ENCODE data around the gene ANKRD2. TPM values are rescaled to one million over a fixed set of nuclear protein-coding genes. Genes with fewer than 3 reads are reported as not detected.
"Not testable (repeated sequence)": the region's sequence is repeated elsewhere in the genome, so short reads cannot be mapped to it uniquely, and the experiment has no call there.

Gene ANKRD2
- total RNA-seq, 1 experiment from 2014 or later, result not detected

- H3K4me1 ChIP-seq (ENCODE audit: low read length); H3K27ac ChIP-seq (ENCODE audit: low read length); H3K9me2 ChIP-seq (replicated peaks; ENCODE audit: insufficient read depth, low read length); H3K9me3 ChIP-seq (ENCODE audit: low read length); H3K27me3 ChIP-seq (ENCODE audit: low read length); H3K4me3 ChIP-seq (ENCODE audit: low read length); H4K20me1 ChIP-seq (ENCODE audit: insufficient read depth, low read depth, low read length); H2AFZ ChIP-seq (ENCODE audit: low read length); DNase-seq; H3K79me2 ChIP-seq (ENCODE audit: low read length); H3K9ac ChIP-seq (ENCODE audit: low read length); H3K36me3 ChIP-seq (ENCODE audit: insufficient read depth, low read length); H3K4me2 ChIP-seq (ENCODE audit: low read depth, low read length, poor library complexity, severe bottlenecking): not testable (repeated sequence)
Observed at GRCh38 chr10:97562329-97562728, 10.2 kb upstream of the ANKRD2 start.

- H3K9me2 ChIP-seq (replicated peaks; ENCODE audit: insufficient read depth, low read length), result no peaks in the 10 kb centered on the region
- H2AFZ ChIP-seq (ENCODE audit: low read length), result no peak overlapping the region
Observed at GRCh38 chr10:97563337-97563736, 9.2 kb upstream of the ANKRD2 start.

GRCh38 chr10:97564776-97565175 is 7.8 kb upstream of the ANKRD2 start:
- H3K79me2 ChIP-seq (ENCODE audit: low read length), result no peaks in the 10 kb centered on the region
- no peak overlapping the region for H3K27ac ChIP-seq (ENCODE audit: low read length)
- no peaks in the 10 kb centered on the region for H3K9me2 ChIP-seq (replicated peaks; ENCODE audit: insufficient read depth, low read length)
- H3K4me3 ChIP-seq (ENCODE audit: low read length), result no peak overlapping the region
- no peaks in the 10 kb centered on the region for H3K27me3 ChIP-seq (ENCODE audit: low read length)
- H3K9ac ChIP-seq (ENCODE audit: low read length), result no peak overlapping the region
- no peaks in the 10 kb centered on the region for H3K4me1 ChIP-seq (ENCODE audit: low read length)
- H2AFZ ChIP-seq (ENCODE audit: low read length), result no peak overlapping the region
- no peak overlapping the region for H3K4me2 ChIP-seq (ENCODE audit: low read depth, low read length, poor library complexity, severe bottlenecking)
- H4K20me1 ChIP-seq (ENCODE audit: insufficient read depth, low read depth, low read length), result no peaks in the 10 kb centered on the region
- no peaks in the 10 kb centered on the region for H3K9me3 ChIP-seq (ENCODE audit: low read length)
- no peak for DNase-seq
- H3K36me3 ChIP-seq (ENCODE audit: insufficient read depth, low read length), result no peaks in the 10 kb centered on the region

More at GRCh38 chr10:97563337-97563736, 9.2 kb upstream of the ANKRD2 start:
- H3K9me3 ChIP-seq (ENCODE audit: low read length), result no peaks in the 10 kb centered on the region
- no peaks in the 10 kb centered on the region for H3K27me3 ChIP-seq (ENCODE audit: low read length)
- H3K4me2 ChIP-seq (ENCODE audit: low read depth, low read length, poor library complexity, severe bottlenecking), result no peak overlapping the region
- H3K9ac ChIP-seq (ENCODE audit: low read length), result no peak overlapping the region
- H3K36me3 ChIP-seq (ENCODE audit: insufficient read depth, low read length), result no peaks in the 10 kb centered on the region
- no peak overlapping the region for H3K4me3 ChIP-seq (ENCODE audit: low read length)
- H4K20me1 ChIP-seq (ENCODE audit: insufficient read depth, low read depth, low read length), result no peaks in the 10 kb centered on the region
- no peak overlapping the region for H3K27ac ChIP-seq (ENCODE audit: low read length)
- no peaks in the 10 kb centered on the region for H3K4me1 ChIP-seq (ENCODE audit: low read length)
- no peak for DNase-seq
- H3K79me2 ChIP-seq (ENCODE audit: low read length), result no peaks in the 10 kb centered on the region

GRCh38 chr10:97566336-97566996 is 6.1 kb upstream of the ANKRD2 start:
- no peaks in the 10 kb centered on the region for H3K27me3 ChIP-seq (ENCODE audit: low read length)
- DNase-seq, result no peak
- H3K9ac ChIP-seq (ENCODE audit: low read length), result no peak overlapping the region
- H3K4me3 ChIP-seq (ENCODE audit: low read length), result no peak overlapping the region
- H3K27ac ChIP-seq (ENCODE audit: low read length), result no peak overlapping the region
- no peak overlapping the region for H2AFZ ChIP-seq (ENCODE audit: low read length)
- no peaks in the 10 kb centered on the region for H3K9me2 ChIP-seq (replicated peaks; ENCODE audit: insufficient read depth, low read length)
- H3K4me1 ChIP-seq (ENCODE audit: low read length), result no peaks in the 10 kb centered on the region
- no peaks in the 10 kb centered on the region for H3K79me2 ChIP-seq (ENCODE audit: low read length)
- H3K4me2 ChIP-seq (ENCODE audit: low read depth, low read length, poor library complexity, severe bottlenecking), result no peak overlapping the region
- no peaks in the 10 kb centered on the region for H4K20me1 ChIP-seq (ENCODE audit: insufficient read depth, low read depth, low read length)
- H3K36me3 ChIP-seq (ENCODE audit: insufficient read depth, low read length), result no peaks in the 10 kb centered on the region
- H3K9me3 ChIP-seq (ENCODE audit: low read length), result no peaks in the 10 kb centered on the region

- Histone ChIP-seq H3K36me3 (ENCODE audit: insufficient read depth, low read length) (no peaks in the 10 kb centered on the region), H4K20me1 (ENCODE audit: insufficient read depth, low read depth, low read length) (no peaks in the 10 kb centered on the region), H3K27ac (ENCODE audit: low read length) (no peak overlapping the region), H3K9me3 (ENCODE audit: low read length) (no peaks in the 10 kb centered on the region), H3K9ac (ENCODE audit: low read length) (no peak overlapping the region), H3K79me2 (ENCODE audit: low read length) (no peaks in the 10 kb centered on the region), H2AFZ (ENCODE audit: low read length) (no peak overlapping the region), H3K27me3 (ENCODE audit: low read length) (no peaks in the 10 kb centered on the region), H3K4me1 (ENCODE audit: low read length) (no peaks in the 10 kb centered on the region), H3K4me2 (ENCODE audit: low read depth, low read length, poor library complexity, severe bottlenecking) (no peak overlapping the region), H3K9me2 (replicated peaks; ENCODE audit: insufficient read depth, low read length) (no peaks in the 10 kb centered on the region), H3K4me3 (ENCODE audit: low read length) (no peak overlapping the region)
- no peak for DNase-seq
Observed at GRCh38 chr10:97567891-97568290, 4.7 kb upstream of the ANKRD2 start.

- DNase-seq, result no peak
Observed at GRCh38 chr10:97570146-97570788, 2.3 kb upstream of the ANKRD2 start.

GRCh38 chr10:97570789-97571471 is 1.6 kb upstream of the ANKRD2 start:
- H3K27ac ChIP-seq (ENCODE audit: low read length), result no peak overlapping the region
- H3K27me3 ChIP-seq (ENCODE audit: low read length), result no peaks in the 10 kb centered on the region
- H3K9ac ChIP-seq (ENCODE audit: low read length), result no peak overlapping the region
- H2AFZ ChIP-seq (ENCODE audit: low read length), result no peak overlapping the region
- H3K4me2 ChIP-seq (ENCODE audit: low read depth, low read length, poor library complexity, severe bottlenecking), result no peak overlapping the region
- H3K9me3 ChIP-seq (ENCODE audit: low read length), result no peaks in the 10 kb centered on the region
- no peak for DNase-seq
- H3K36me3 ChIP-seq (ENCODE audit: insufficient read depth, low read length), result no peaks in the 10 kb centered on the region
- no peaks in the 10 kb centered on the region for H3K79me2 ChIP-seq (ENCODE audit: low read length)
- no peaks in the 10 kb centered on the region for H3K9me2 ChIP-seq (replicated peaks; ENCODE audit: insufficient read depth, low read length)
- no peak overlapping the region for H3K4me3 ChIP-seq (ENCODE audit: low read length)
- no peaks in the 10 kb centered on the region for H3K4me1 ChIP-seq (ENCODE audit: low read length)
- H4K20me1 ChIP-seq (ENCODE audit: insufficient read depth, low read depth, low read length), result no peaks in the 10 kb centered on the region

More at GRCh38 chr10:97570146-97570788, 2.3 kb upstream of the ANKRD2 start:
- Histone ChIP-seq H3K36me3 (ENCODE audit: insufficient read depth, low read length) (no peaks in the 10 kb centered on the region), H3K9me3 (ENCODE audit: low read length) (no peaks in the 10 kb centered on the region), H3K9ac (ENCODE audit: low read length) (no peak overlapping the region), H3K9me2 (replicated peaks; ENCODE audit: insufficient read depth, low read length) (no peaks in the 10 kb centered on the region), H2AFZ (ENCODE audit: low read length) (no peak overlapping the region), H3K27ac (ENCODE audit: low read length) (no peak overlapping the region), H3K79me2 (ENCODE audit: low read length) (no peaks in the 10 kb centered on the region), H3K27me3 (ENCODE audit: low read length) (no peaks in the 10 kb centered on the region), H3K4me1 (ENCODE audit: low read length) (no peaks in the 10 kb centered on the region), H3K4me3 (ENCODE audit: low read length) (no peak overlapping the region), H4K20me1 (ENCODE audit: insufficient read depth, low read depth, low read length) (no peaks in the 10 kb centered on the region), H3K4me2 (ENCODE audit: low read depth, low read length, poor library complexity, severe bottlenecking) (no peak overlapping the region)

- Histone ChIP-seq H3K9me2 (replicated peaks; ENCODE audit: insufficient read depth, low read length) (no peaks in the 10 kb centered on the region), H4K20me1 (ENCODE audit: insufficient read depth, low read depth, low read length) (no peaks in the 10 kb centered on the region), H3K9me3 (ENCODE audit: low read length) (no peaks in the 10 kb centered on the region), H3K4me2 (ENCODE audit: low read depth, low read length, poor library complexity, severe bottlenecking) (no peak overlapping the region), H3K27ac (ENCODE audit: low read length) (no peak overlapping the region), H3K9ac (ENCODE audit: low read length) (no peak overlapping the region), H3K4me3 (ENCODE audit: low read length) (no peak overlapping the region), H3K4me1 (ENCODE audit: low read length) (no peaks in the 10 kb centered on the region), H3K27me3 (ENCODE audit: low read length) (no peaks in the 10 kb centered on the region), H3K79me2 (ENCODE audit: low read length) (no peaks in the 10 kb centered on the region), H2AFZ (ENCODE audit: low read length) (no peak overlapping the region), H3K36me3 (ENCODE audit: insufficient read depth, low read length) (no peaks in the 10 kb centered on the region)
- DNase-seq, result no peak
Observed at GRCh38 chr10:97571622-97572021, 957 bp upstream of the ANKRD2 start.
